NCI-H2107 treated with DMSO at 0.1 percent for 48 hours (cell line): ENCODE data around the gene TRAPPC2L.

Experiments
- DNase-seq: peaks from one replicate; lab custom pipeline; 2025; ENCODE audit not compliant: unreplicated experiment; lab: John Stamatoyannopoulos, UW

Gene TRAPPC2L

DNA sequence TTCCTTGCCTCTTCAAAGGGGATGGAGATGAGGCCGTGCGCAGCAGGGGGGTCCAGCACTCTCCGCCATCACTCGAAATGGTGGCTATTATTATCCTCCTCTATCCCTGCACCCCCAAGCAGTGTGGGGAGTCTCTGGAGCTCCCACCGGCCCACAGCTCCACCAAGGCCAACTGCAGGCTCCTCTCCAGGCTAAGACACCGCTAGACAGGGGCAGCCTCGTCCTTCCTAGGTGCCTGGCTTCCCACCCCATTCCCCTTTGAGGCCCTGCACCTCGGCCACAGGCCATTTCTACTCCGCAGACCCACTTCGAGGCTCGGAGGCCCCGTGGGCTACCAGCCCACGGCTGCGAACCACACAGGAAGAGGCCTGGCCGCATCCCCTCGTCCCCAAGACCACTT, 49.1 kb downstream of the TRAPPC2L start:
- DNase-seq = no peak

DNA sequence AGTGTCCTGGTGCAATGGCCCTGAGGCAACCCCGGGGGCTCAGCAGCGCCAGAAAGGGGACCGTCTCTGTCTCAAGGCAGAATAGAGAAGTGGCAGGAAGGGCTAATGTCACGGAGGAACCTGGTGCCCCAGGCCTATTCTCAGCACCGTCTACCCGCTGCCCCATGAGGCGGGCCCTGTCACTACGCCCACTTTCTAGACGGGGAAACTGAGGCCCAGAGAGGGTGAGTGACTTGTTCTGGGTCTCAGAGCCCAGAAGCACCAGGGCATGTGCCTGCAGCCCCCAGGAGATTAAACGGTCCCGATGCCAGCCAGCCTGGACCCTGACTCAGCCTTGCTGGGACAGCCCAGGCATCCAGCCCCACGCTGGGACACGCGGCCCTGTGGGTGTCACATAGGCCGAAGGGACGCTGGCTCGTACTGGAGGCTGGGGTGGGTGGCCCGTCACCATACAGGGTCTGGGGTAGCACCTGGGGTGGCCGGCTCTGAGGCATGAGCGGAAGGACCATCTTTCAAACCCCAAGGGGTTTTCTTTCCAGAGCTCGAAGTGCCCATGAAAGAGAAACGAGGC, 49.7 kb downstream of the TRAPPC2L start:
- no peak for DNase-seq

DNA sequence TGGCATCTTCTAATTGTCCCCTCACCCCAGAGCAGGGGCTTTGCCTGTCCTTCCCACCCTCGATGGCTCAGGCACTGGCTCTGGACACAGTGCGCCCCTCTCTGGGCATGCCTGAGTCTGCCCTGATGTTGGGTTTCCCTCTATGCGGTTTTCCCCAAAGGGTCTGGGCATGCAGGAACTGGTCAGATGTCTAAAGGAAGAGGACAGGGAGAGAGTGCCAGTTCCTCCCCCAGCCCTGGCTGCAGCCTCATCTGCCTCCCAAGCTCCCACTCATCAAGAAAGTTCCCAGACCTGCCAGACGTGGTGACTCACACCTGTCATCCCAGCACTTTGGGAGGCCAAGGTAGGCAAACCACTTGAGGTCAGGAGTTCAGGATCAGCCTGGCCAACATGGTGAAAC, 50.8 kb downstream of the TRAPPC2L start:
- no peak for DNase-seq

DNA sequence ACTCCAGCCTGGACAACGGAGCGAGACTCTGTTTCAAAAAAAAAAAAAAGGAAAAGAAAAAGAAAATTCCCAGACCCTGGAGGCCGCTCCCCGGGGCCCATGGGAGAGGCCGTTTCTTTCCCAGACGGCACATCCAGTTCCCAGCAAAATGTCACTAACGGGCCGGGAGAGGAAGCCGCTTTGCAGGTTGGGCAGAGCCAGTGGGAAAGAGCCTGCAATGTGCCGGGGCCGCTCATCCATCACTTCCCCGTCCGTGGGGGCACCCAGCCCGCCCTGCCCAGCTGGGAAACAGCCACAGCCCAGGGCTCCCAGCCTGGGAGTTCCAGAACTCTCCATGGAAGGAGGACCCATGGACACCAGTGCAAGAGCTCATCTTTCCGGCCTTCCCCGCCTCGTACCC, 51.4 kb downstream of the TRAPPC2L start:
- DNase-seq = no peak

DNA sequence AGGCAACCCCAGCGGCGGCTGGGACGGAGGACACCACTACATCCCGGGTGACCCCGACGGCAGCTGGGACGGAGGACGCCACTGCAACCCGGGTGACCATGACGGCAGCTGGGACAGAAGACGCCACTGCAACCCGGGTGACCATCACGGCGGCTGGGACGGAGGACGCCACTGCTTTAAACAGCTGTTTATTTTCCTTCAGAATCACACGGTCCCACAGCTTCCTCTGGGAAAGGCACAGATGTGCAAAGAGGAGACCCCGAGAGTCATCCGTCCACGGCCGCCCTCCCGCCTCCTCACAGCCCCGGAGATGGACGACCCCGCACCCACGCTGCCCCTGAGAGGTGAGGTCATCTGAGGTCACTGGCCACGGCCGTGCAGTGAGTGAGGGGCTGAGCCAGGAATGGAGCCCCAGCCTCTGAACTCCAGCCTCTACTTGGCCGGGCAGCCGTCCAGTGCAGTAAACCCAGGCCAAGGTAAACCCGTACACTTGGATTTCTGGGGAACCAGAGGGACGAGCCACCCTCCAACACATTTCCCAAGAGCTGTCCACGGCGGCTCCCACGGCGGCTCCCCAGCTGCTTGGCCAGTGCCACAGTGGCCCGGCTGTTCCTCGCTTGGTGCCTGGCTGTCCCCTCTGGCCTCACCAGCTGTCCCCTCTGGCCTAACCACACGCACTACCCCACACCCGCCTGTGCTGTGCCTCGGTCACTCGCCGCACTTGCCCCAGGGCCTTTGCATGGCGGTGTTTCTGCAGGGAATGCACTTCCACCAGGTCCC, 52.7 kb downstream of the TRAPPC2L start:
- no peak for DNase-seq

DNA sequence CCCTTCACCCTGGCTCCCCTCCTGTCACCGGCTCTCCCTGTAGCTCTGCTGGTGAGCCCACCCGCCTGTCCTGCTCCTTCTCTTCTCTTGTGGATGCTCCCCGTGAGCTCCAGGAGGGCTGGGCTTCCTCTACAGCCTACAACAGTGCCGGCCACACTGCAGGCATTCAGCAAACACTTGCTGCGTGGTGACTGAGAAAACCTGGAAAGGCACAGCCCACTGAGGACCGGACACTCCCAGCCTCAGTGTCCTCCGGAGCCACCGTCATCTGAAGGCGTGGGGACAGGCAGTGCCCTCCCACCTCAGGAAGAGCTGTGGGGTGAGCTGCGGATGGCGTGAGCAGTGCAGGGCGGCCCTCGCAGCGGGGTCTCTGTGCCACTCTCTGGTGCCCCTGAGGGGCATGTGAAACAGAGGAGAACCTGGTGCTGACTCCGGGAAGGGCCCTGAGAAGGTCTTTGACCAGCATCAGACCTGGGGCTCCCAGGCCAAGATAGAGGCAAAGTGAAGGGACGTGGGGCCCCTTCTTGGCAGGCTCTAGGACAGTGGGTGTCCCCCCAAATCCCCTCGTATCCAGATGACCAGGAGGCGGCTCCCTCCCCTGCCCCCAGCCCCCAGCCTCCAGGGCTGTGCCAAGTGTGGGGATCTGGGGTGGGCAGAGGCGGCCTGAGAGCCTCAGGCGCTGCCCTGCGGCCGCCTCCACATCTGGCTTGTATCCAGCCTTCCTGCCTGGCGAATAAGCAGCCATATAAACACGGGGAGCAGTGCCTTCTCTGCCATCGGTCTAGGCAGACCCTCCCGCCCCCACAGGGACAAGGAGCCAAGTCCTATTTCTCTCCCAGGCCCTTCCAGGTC, 53.6 kb downstream of the TRAPPC2L start:
- no peak for DNase-seq

DNA sequence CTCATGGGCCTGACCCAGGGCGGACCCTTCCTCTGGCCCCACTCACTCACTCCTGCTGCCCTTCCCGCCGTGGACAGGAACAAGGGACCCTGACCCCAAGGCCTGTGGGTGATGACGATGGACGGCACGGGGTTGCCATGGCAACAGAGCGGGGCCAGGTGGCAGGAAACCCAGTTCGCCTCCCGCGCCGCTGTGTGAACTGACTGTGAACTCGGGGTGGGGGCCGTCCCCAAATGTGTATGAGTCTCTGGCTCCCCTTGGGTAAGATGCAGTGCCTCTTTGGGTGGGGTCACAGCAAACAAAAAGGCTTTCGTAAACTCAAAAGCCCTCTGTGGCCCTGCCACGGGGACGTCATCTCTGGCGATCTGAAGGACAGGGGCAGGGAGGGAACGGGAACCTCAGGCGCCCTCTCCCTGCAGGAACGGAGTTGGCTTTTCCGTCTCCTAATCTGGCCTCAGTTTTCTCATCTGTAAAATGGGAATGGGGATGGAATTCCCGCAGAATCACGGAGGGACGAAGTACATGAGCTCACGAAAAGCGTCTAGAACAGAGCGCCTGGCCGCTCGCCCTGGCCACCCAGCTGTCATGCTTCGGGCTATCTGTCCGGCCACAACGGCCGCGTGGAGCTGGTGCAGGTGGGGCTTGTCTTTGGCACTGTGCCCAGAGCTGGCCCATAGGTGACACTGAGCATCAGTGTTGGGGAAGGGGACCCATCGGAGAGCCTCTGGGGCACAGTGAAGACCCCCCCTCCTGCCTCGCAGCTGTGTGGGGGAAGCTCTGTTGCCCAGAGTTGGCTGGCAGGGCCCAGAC, 54.4 kb downstream of the TRAPPC2L start:
- DNase-seq = no peak

DNA sequence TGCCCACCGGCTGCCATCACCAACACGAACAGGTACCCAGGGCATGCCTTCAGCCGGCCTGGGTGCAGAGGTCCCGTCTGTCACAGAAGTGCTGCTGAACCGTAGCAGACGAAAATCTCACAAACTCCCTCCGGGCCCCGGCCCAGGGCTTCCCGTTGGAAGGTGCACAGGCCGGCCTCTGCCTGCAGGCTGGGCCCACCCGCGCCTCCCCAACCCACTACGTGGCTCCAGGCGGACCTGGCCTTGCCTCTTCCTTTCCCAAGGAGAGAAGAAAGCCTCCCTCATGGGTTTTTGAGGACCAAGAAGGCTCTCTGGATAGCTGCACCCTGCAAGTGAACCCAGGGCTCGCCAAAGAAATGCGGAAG, 55.0 kb downstream of the TRAPPC2L start:
- DNase-seq = no peak
